SK-N-SH (cell line): ENCODE results near the gene KIFC3. TPM values are rescaled to one million over a fixed set of nuclear protein-coding genes. Genes with fewer than 3 reads are reported as not detected.

Experiments
- CTCF ChIA-PET: fragments of 300-600, 350-600 bp; formaldehyde crosslinking; extraction: SDS; loops from one replicate; lab custom pipeline; 2021; lab: Yijun Ruan, JAX
- POLR2A ChIA-PET: fragments of 350-600 bp; sonication (Branson Sonifier 250); formaldehyde crosslinking; extraction: SDS; loops from one replicate; lab custom pipeline; 2020; ENCODE audit warnings: antibody characterized with exemption, inconsistent platforms; lab: Yijun Ruan, JAX
- DNase-seq: peaks from one replicate; pipeline ENCODE4 v3.0.0; 2012
- H2AFZ ChIP-seq: fragments of 200-600 bp; sonication (generic); 2 replicates; pipeline ENCODE4 v1.8.1; 2016; ENCODE audit warnings: antibody characterized with exemption, mild to moderate bottlenecking, low read depth
- H3F3A ChIP-seq: fragments of 200-600 bp; sonication (generic); replicated peaks from 2 replicates; pipeline ENCODE3; 2016; ENCODE audit warnings: antibody characterized with exemption, mild to moderate bottlenecking; ENCODE audit not compliant: insufficient read depth
- H3K27ac ChIP-seq, 2 experiments: fragments of 200-500 bp in 1 of 2; fragments of 200-600 bp in 1 of 2; sonication (Bioruptor generic) in 1 of 2; sonication (generic), shearing (Covaris generic) in 1 of 2; 2 replicates each; pipeline versions ENCODE4 v1.5.1 to v1.6.1; 2014 to 2016; ENCODE audit warnings: low read depth in 2 of 2, inconsistent platforms in 1 of 2, low read length in 1 of 2, mild to moderate bottlenecking in 1 of 2, mixed read lengths in 1 of 2
- H3K27me3 ChIP-seq: fragments of 200-600 bp; sonication (generic), shearing (Covaris generic); 2 replicates; pipeline ENCODE4 v1.6.1; 2016; ENCODE audit warnings: mixed run types; ENCODE audit not compliant: insufficient read depth
- H3K36me3 ChIP-seq, 2 experiments: fragments of 200-500 bp in 1 of 2; fragments of 200-600 bp in 1 of 2; sonication (Bioruptor generic) in 1 of 2; sonication (generic) in 1 of 2; replicated peaks in 1 of 2; 2 replicates each; pipeline versions ENCODE3 to v1.5.1; 2014 to 2016; ENCODE audit warnings: low read length in 1 of 2, mild to moderate bottlenecking in 1 of 2; ENCODE audit not compliant: insufficient read depth in 2 of 2, control insufficient read depth in 1 of 2
- H3K4me1 ChIP-seq, 2 experiments: fragments of 200-500 bp in 1 of 2; fragments of 200-600 bp in 1 of 2; sonication (Bioruptor generic) in 1 of 2; sonication (generic), shearing (Covaris generic) in 1 of 2; 2 replicates each; pipeline versions ENCODE4 v1.5.1 to v1.6.1; 2014 to 2016; ENCODE audit warnings: low read depth in 1 of 2, low read length in 1 of 2, mixed run types in 1 of 2; ENCODE audit not compliant: insufficient read depth in 2 of 2, control insufficient read depth in 1 of 2
- H3K4me2 ChIP-seq: fragments of 200-600 bp; sonication (generic), shearing (Covaris generic); 2 replicates; pipeline ENCODE4 v1.6.1; 2017; ENCODE audit warnings: mixed run types
- H3K4me3 ChIP-seq, 2 experiments: fragments of 200-500 bp in 1 of 2; fragments of 200-600 bp in 1 of 2; sonication (Bioruptor generic) in 1 of 2; sonication (generic), shearing (Covaris generic) in 1 of 2; 2 replicates each; pipeline versions ENCODE4 v1.5.1 to v1.8.1; 2014 to 2016; ENCODE audit warnings: low read depth in 2 of 2, inconsistent platforms in 1 of 2, low read length in 1 of 2, mild to moderate bottlenecking in 1 of 2, mixed read lengths in 1 of 2, moderate library complexity in 1 of 2
- H3K79me2 ChIP-seq: fragments of 200-600 bp; sonication (generic); 2 replicates; pipeline ENCODE4 v1.8.1; 2017; ENCODE audit warnings: mild to moderate bottlenecking; ENCODE audit not compliant: insufficient read depth
- H3K9ac ChIP-seq: fragments of 200-600 bp; sonication (generic); 2 replicates; pipeline ENCODE4 v1.6.1; 2017; ENCODE audit warnings: mixed run types
- H3K9me2 ChIP-seq: fragments of 200-600 bp; sonication (generic); 2 replicates; pipeline ENCODE4 v1.6.1; 2017; ENCODE audit warnings: mixed run types
- H3K9me3 ChIP-seq: fragments of 200-600 bp; sonication (generic); 2 replicates; pipeline ENCODE4 v1.6.1; 2017; ENCODE audit warnings: mixed run types, mild to moderate bottlenecking, moderate library complexity
- H4K20me1 ChIP-seq: fragments of 200-600 bp; sonication (generic); 2 replicates; pipeline ENCODE4 v1.6.1; 2017; ENCODE audit warnings: mild to moderate bottlenecking, mixed run types; ENCODE audit not compliant: insufficient read depth
- FOSL2 ChIP-seq: IDR thresholded peaks from 2 replicates; pipeline ENCODE4 v1.4.0; 2012; ENCODE audit warnings: low read depth, mild to moderate bottlenecking, moderate library complexity, borderline replicate concordance
- GABPA ChIP-seq: IDR thresholded peaks from 2 replicates; pipeline ENCODE4 v1.4.0; 2012; ENCODE audit warnings: low read depth, mild to moderate bottlenecking
- MEF2A ChIP-seq: IDR thresholded peaks from 2 replicates; pipeline ENCODE4 v1.4.0; 2012; ENCODE audit warnings: low read depth, borderline replicate concordance
- NRF1 ChIP-seq: IDR thresholded peaks from 2 replicates; pipeline ENCODE4 v1.6.1; 2012; ENCODE audit warnings: low read depth, mild to moderate bottlenecking, low read length
- RCOR1 ChIP-seq: fragments of 150-350 bp; IDR thresholded peaks from 2 replicates; pipeline ENCODE4 v1.6.1; 2017; ENCODE audit warnings: antibody characterized with exemption, low read length
- RFX5 ChIP-seq: IDR thresholded peaks from 2 replicates; pipeline ENCODE4 v1.6.1; 2012; ENCODE audit warnings: mild to moderate bottlenecking, improper control_type of control experiment, low read length
- RXRA ChIP-seq: IDR thresholded peaks from 2 replicates; pipeline ENCODE4 v1.4.0; 2012; ENCODE audit warnings: low read depth, mild to moderate bottlenecking, borderline replicate concordance
- SMC3 ChIP-seq: IDR thresholded peaks from 2 replicates; pipeline ENCODE4 v1.6.1; 2012; ENCODE audit warnings: low read depth, low read length, improper control_type of control experiment
- TCF12 ChIP-seq: IDR thresholded peaks from 2 replicates; pipeline ENCODE4 v1.4.0; 2012
- TEAD4 ChIP-seq: IDR thresholded peaks from 2 replicates; pipeline ENCODE4 v1.4.0; 2012; ENCODE audit warnings: mild to moderate bottlenecking, borderline replicate concordance; ENCODE audit not compliant: insufficient read depth
- YY1 ChIP-seq: IDR thresholded peaks from 2 replicates; pipeline ENCODE4 v1.4.0; 2012; ENCODE audit warnings: low read depth, mild to moderate bottlenecking
- WGBS: methylation state at CpG from one replicate; pipeline ENCODE4 v1.1.6; 2017; ENCODE audit warnings: low lambda C conversion rate; 5-methylcytosine and 5-hydroxymethylcytosine counted together
- polyA plus RNA-seq, 3 experiments: library from polyadenylated mRNA; depleted of rRNA; stranded (reverse); fragments of >200 nt; gene quantifications; 2 replicates each; pipeline ENCODE4 v1.2.3, GENCODE V29; 2012
- TF ChIP-seq, protein P1 (sequence below): fragments of 150-350 bp; IDR thresholded peaks from 2 replicates; pipeline ENCODE4 v1.6.1; 2016; ENCODE audit warnings: mild to moderate bottlenecking, low read depth, low read length
- TF ChIP-seq, protein P2 (sequence below): fragments of 150-350 bp; IDR thresholded peaks from 2 replicates; pipeline ENCODE4 v1.6.1; 2017; ENCODE audit warnings: antibody characterized with exemption, low read length, low read depth, borderline replicate concordance
- TF ChIP-seq, protein P3 (sequence below): fragments of 200-600 bp; sonication (generic); IDR thresholded peaks from 2 replicates; pipeline ENCODE4 v1.6.1; 2017; ENCODE audit warnings: antibody characterized with exemption, mild to moderate bottlenecking, moderate library complexity
- TF ChIP-seq, protein P4 (sequence below): IDR thresholded peaks from 2 replicates; pipeline ENCODE4 v1.6.1; 2012; ENCODE audit warnings: mild to moderate bottlenecking, low read depth, low read length, moderate library complexity
- TF ChIP-seq, protein P5 (sequence below): IDR thresholded peaks from 2 replicates; pipeline ENCODE4; 2012

KIFC3 gene
- polyA plus RNA-seq, 1 of the 3 experiments (the other 2 are of a cell fraction) = 65.4 TPM

DNA sequence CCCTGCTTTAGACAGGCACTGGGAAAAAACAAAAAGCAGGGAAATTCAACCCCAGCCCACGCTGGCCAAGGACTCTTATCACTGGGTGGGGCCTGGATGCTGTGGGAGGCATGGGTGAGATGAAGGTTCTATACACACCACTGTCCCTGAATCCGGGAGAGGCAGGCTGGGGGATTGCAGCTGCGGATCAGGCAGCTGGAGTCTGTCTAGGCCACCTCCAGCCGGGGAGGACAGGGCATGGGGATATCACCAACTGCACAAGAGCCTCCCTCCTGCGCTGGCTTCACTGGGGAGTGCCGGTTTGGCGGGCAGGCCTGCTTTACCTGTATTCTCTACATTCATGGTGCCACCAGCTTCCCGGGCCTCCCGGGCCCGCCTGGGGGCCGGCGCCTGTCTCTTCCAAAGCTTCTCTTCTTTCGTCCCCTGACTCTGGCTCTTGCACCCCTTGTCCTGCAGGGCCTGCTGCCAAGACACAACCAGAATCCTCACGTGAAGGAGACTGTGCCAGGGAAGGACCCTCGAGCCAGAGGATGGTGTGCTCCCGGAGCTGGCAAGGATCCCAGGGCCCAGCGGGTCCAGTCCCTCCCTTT is 13.9 kb downstream of the KIFC3 start:
- Histone ChIP-seq H3K36me3 (peaks cover 19 to 32% of the 10 kb centered on the region in 2 experiments), H3K27me3 (no peaks in the 10 kb centered on the region), H3K4me3 (no peak overlapping the region), H3K9ac (no peak overlapping the region), H4K20me1 (0 out of 2 replicates have a peak, but pooled peaks cover 8% of the 10 kb centered on the region), H3K4me2 (no peak overlapping the region), H3K79me2 (peaks cover 22% of the 10 kb centered on the region), H3K4me1 (no peaks in the 10 kb centered on the region), H3K9me2 (no peaks in the 10 kb centered on the region), H3K9me3 (no peaks in the 10 kb centered on the region), H2AFZ (no peak overlapping the region), H3F3A (peaks cover 3% of the 10 kb centered on the region), H3K27ac (no peak overlapping the region)
- DNase-seq = no peak
- no peak for TF ChIP-seq FOSL2
- no peak for TF ChIP-seq MEF2A
- no peak for TF ChIP-seq GABPA
- TF ChIP-seq YY1 = no peak
- TF ChIP-seq, protein P1, sequence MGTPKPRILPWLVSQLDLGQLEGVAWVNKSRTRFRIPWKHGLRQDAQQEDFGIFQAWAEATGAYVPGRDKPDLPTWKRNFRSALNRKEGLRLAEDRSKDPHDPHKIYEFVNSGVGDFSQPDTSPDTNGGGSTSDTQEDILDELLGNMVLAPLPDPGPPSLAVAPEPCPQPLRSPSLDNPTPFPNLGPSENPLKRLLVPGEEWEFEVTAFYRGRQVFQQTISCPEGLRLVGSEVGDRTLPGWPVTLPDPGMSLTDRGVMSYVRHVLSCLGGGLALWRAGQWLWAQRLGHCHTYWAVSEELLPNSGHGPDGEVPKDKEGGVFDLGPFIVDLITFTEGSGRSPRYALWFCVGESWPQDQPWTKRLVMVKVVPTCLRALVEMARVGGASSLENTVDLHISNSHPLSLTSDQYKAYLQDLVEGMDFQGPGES = no peak
- TF ChIP-seq, protein P2, sequence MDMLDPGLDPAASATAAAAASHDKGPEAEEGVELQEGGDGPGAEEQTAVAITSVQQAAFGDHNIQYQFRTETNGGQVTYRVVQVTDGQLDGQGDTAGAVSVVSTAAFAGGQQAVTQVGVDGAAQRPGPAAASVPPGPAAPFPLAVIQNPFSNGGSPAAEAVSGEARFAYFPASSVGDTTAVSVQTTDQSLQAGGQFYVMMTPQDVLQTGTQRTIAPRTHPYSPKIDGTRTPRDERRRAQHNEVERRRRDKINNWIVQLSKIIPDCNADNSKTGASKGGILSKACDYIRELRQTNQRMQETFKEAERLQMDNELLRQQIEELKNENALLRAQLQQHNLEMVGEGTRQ = no peak
- no peak for TF ChIP-seq SMC3
- TF ChIP-seq, protein P3, sequence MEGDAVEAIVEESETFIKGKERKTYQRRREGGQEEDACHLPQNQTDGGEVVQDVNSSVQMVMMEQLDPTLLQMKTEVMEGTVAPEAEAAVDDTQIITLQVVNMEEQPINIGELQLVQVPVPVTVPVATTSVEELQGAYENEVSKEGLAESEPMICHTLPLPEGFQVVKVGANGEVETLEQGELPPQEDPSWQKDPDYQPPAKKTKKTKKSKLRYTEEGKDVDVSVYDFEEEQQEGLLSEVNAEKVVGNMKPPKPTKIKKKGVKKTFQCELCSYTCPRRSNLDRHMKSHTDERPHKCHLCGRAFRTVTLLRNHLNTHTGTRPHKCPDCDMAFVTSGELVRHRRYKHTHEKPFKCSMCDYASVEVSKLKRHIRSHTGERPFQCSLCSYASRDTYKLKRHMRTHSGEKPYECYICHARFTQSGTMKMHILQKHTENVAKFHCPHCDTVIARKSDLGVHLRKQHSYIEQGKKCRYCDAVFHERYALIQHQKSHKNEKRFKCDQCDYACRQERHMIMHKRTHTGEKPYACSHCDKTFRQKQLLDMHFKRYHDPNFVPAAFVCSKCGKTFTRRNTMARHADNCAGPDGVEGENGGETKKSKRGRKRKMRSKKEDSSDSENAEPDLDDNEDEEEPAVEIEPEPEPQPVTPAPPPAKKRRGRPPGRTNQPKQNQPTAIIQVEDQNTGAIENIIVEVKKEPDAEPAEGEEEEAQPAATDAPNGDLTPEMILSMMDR = no peak
- no peak for TF ChIP-seq NRF1
- CTCF ChIA-PET = interaction anchor here (1.2 to 1.5 kb wide), 3 partner anchors 11 to 75 kb away, joined by 3 to 5 read pairs (median 4); no protein-coding TSS in a partner anchor
- 87% methylated on average over 13 of the region's 17 CpGs for WGBS
- POLR2A ChIA-PET = no interaction called here

DNA sequence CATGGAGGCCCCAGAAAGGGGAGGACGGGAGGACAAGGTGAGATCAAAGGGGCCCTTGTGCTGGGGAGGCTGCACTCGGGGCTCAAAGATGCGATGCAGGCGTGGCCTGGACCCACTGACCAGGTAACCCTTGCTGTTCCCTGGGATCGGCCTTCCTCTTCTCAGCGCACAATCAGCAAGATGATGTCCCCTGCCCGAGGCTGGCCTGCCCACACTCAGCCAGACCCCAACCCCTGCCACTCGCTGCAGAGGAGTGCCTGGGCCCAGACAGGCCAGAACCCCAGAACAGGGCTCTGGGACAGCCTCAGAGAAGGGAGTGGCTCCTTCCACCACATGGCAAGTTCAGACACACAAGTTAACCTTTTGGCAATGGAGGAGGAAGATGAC is 14.8 kb downstream of the KIFC3 start:
- Histone ChIP-seq H3K4me2 (no peak overlapping the region), H4K20me1 (0 out of 2 replicates have a peak, but pooled peaks cover 8% of the 10 kb centered on the region), H3K9me2 (no peaks in the 10 kb centered on the region), H3K4me3 (no peak overlapping the region), H3K4me1 (no peaks in the 10 kb centered on the region), H3K79me2 (peaks cover 20% of the 10 kb centered on the region; the same call in 1 of the 2 replicates), H3K9me3 (no peaks in the 10 kb centered on the region), H3K27me3 (no peaks in the 10 kb centered on the region), H3K27ac (no peak overlapping the region), H3K9ac (no peak overlapping the region), H3F3A (peaks cover 3% of the 10 kb centered on the region), H2AFZ (no peak overlapping the region), H3K36me3 (peaks cover 15 to 32% of the 10 kb centered on the region in 2 experiments)
- CTCF ChIA-PET = interaction anchor here (1.2 to 1.5 kb wide), 3 partner anchors 8 to 76 kb away, joined by 3 to 5 read pairs (median 4); no protein-coding TSS in a partner anchor
- no peak for DNase-seq
- POLR2A ChIA-PET = no interaction called here
- WGBS = 75% methylated on average over 4 of the region's 8 CpGs
- TF ChIP-seq, protein P4, sequence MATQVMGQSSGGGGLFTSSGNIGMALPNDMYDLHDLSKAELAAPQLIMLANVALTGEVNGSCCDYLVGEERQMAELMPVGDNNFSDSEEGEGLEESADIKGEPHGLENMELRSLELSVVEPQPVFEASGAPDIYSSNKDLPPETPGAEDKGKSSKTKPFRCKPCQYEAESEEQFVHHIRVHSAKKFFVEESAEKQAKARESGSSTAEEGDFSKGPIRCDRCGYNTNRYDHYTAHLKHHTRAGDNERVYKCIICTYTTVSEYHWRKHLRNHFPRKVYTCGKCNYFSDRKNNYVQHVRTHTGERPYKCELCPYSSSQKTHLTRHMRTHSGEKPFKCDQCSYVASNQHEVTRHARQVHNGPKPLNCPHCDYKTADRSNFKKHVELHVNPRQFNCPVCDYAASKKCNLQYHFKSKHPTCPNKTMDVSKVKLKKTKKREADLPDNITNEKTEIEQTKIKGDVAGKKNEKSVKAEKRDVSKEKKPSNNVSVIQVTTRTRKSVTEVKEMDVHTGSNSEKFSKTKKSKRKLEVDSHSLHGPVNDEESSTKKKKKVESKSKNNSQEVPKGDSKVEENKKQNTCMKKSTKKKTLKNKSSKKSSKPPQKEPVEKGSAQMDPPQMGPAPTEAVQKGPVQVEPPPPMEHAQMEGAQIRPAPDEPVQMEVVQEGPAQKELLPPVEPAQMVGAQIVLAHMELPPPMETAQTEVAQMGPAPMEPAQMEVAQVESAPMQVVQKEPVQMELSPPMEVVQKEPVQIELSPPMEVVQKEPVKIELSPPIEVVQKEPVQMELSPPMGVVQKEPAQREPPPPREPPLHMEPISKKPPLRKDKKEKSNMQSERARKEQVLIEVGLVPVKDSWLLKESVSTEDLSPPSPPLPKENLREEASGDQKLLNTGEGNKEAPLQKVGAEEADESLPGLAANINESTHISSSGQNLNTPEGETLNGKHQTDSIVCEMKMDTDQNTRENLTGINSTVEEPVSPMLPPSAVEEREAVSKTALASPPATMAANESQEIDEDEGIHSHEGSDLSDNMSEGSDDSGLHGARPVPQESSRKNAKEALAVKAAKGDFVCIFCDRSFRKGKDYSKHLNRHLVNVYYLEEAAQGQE = no peak
- no peak for TF ChIP-seq TCF12
- TF ChIP-seq TEAD4 = no peak
- no peak for TF ChIP-seq RXRA
- no peak for TF ChIP-seq RFX5
- TF ChIP-seq, protein P5, sequence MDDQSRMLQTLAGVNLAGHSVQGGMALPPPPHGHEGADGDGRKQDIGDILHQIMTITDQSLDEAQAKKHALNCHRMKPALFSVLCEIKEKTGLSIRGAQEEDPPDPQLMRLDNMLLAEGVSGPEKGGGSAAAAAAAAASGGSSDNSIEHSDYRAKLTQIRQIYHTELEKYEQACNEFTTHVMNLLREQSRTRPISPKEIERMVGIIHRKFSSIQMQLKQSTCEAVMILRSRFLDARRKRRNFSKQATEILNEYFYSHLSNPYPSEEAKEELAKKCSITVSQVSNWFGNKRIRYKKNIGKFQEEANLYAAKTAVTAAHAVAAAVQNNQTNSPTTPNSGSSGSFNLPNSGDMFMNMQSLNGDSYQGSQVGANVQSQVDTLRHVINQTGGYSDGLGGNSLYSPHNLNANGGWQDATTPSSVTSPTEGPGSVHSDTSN = no peak
- no peak for TF ChIP-seq RCOR1
- TF ChIP-seq, protein P3 = no peak
- no peak for TF ChIP-seq FOSL2
